ENCODE data around the gene HMGN2.

GRCh38 chr1:26493938-26494337 lies 21.7 kb downstream of the HMGN2 start:
- TF ChIP-seq, protein P1, sequence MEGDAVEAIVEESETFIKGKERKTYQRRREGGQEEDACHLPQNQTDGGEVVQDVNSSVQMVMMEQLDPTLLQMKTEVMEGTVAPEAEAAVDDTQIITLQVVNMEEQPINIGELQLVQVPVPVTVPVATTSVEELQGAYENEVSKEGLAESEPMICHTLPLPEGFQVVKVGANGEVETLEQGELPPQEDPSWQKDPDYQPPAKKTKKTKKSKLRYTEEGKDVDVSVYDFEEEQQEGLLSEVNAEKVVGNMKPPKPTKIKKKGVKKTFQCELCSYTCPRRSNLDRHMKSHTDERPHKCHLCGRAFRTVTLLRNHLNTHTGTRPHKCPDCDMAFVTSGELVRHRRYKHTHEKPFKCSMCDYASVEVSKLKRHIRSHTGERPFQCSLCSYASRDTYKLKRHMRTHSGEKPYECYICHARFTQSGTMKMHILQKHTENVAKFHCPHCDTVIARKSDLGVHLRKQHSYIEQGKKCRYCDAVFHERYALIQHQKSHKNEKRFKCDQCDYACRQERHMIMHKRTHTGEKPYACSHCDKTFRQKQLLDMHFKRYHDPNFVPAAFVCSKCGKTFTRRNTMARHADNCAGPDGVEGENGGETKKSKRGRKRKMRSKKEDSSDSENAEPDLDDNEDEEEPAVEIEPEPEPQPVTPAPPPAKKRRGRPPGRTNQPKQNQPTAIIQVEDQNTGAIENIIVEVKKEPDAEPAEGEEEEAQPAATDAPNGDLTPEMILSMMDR (IDR thresholded peaks at IDR 0.05; ENCODE audit: low read depth, low read length), result no peak
- TF ChIP-seq EZH2phosphoT487 (IDR thresholded peaks at IDR 0.05; ENCODE audit: low read depth), result no peak
